Measurements from ENCODE around the gene TRABD2A. TPM values are rescaled to one million over a fixed set of nuclear protein-coding genes. Genes with fewer than 3 reads are reported as not detected.
A peak's percentile ranks its signal among the peaks of the same experiment; 100 is the strongest.

Gene TRABD2A
- total and polyA plus RNA-seq, 2 of the 13 experiments (the other 11 are each of a cell fraction or from before 2014, with no cell fraction given), result 0.15 TPM; not detected in 1

GRCh38 chr2:84905181-84906107, 24.6 kb upstream of the TRABD2A start, which contains the start of gene TMSB10 (continued):
- TF ChIP-seq HMGXB4 (CRISPR knock-in tag; IDR thresholded peaks at IDR 0.05; ENCODE audit: borderline replicate concordance in 1 of 2, low read depth in 1 of 2) (peak; percentile 69 to 80; a peak in 3 of 4 replicates), ZNF317 (CRISPR knock-in tag; IDR thresholded peaks at IDR 0.05) (no peak), PHF21A (CRISPR knock-in tag; IDR thresholded peaks at IDR 0.05) (peak; percentile 70), ZNF256 (CRISPR knock-in tag; conservative IDR thresholded peaks at IDR 0.05) (no peak), ZFP36L1 (CRISPR knock-in tag; IDR thresholded peaks at IDR 0.05) (0 out of 2 replicates have a peak, but pooled peaks have one; percentile 68), SRSF1 (optimal IDR thresholded peaks at IDR 0.05; ENCODE audit: low read depth, low read length) (peak; percentile 56), ZNF20 (CRISPR knock-in tag; IDR thresholded peaks at IDR 0.05) (no peak), MIXL1 (CRISPR knock-in tag; IDR thresholded peaks at IDR 0.05) (peak; percentile 41; the same call in 1 of the 2 replicates), ZBTB20 (CRISPR knock-in tag; IDR thresholded peaks at IDR 0.05; ENCODE audit: borderline replicate concordance, low read depth) (no peak; the same call in 1 of the 2 replicates), SP4 (CRISPR knock-in tag; IDR thresholded peaks at IDR 0.05) (peak; percentile 93), ZNF883 (CRISPR knock-in tag; IDR thresholded peaks at IDR 0.05; ENCODE audit: not compliant biosample characterization) (peak; percentile 96), DRAP1 (CRISPR knock-in tag; IDR thresholded peaks at IDR 0.05) (peak; percentile 98), ZSCAN12 (CRISPR knock-in tag; IDR thresholded peaks at IDR 0.05) (peak; percentile 82; the same call in 1 of the 2 replicates), MAFG (CRISPR knock-in tag; IDR thresholded peaks at IDR 0.05) (no peak), ZFY (CRISPR knock-in tag; IDR thresholded peaks at IDR 0.05) (peak; percentile 88), TFDP1 (CRISPR knock-in tag; IDR thresholded peaks at IDR 0.05; ENCODE audit: borderline replicate concordance) (peak; percentile 72; the same call in 1 of the 2 replicates), PBX3 (CRISPR knock-in tag; IDR thresholded peaks at IDR 0.05; ENCODE audit: borderline replicate concordance) (peak; percentile 83), FOXK2 (IDR thresholded peaks at IDR 0.05) (no peak), ZNF549 (CRISPR knock-in tag; IDR thresholded peaks at IDR 0.05) (peak; percentile 79; the same call in 1 of the 2 replicates)
- TF ChIP-seq, protein P1, sequence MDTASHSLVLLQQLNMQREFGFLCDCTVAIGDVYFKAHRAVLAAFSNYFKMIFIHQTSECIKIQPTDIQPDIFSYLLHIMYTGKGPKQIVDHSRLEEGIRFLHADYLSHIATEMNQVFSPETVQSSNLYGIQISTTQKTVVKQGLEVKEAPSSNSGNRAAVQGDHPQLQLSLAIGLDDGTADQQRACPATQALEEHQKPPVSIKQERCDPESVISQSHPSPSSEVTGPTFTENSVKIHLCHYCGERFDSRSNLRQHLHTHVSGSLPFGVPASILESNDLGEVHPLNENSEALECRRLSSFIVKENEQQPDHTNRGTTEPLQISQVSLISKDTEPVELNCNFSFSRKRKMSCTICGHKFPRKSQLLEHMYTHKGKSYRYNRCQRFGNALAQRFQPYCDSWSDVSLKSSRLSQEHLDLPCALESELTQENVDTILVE (CRISPR knock-in tag; IDR thresholded peaks at IDR 0.05), result peak; percentile 73; the same call in 1 of the 2 replicates
- TF ChIP-seq, protein P2, sequence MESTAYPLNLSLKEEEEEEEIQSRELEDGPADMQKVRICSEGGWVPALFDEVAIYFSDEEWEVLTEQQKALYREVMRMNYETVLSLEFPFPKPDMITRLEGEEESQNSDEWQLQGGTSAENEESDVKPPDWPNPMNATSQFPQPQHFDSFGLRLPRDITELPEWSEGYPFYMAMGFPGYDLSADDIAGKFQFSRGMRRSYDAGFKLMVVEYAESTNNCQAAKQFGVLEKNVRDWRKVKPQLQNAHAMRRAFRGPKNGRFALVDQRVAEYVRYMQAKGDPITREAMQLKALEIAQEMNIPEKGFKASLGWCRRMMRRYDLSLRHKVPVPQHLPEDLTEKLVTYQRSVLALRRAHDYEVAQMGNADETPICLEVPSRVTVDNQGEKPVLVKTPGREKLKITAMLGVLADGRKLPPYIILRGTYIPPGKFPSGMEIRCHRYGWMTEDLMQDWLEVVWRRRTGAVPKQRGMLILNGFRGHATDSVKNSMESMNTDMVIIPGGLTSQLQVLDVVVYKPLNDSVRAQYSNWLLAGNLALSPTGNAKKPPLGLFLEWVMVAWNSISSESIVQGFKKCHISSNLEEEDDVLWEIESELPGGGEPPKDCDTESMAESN (CRISPR knock-in tag; conservative IDR thresholded peaks at IDR 0.05), result 0 out of 2 replicates have a peak, but pooled peaks have one; percentile 61
